Measurements from ENCODE around the gene CD24.
"Not testable (repeated sequence)": the region's sequence is repeated elsewhere in the genome, so short reads cannot be mapped to it uniquely, and the experiment has no call there.

CD24 gene

DNA sequence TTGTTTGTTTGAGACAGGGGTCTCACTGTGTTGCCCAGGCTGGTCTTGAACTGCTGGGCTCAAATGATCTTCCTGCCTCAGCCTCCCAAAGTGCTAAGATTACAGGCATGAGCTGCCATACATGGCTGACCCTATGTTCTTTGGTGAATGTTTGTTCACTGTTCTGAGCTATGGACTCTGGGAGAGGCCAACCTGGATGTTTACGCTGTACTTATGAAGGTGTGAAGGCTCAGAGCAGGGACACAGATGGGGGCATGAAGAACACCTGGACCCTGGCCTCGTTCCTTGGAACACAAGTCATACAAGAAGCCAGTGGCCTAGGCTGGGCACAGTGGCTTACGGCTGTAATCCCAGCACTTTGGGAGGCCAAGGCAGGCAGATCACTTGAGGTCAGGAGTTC is 21.1 kb upstream of the CD24 start:
- Histone ChIP-seq H3K4me3 (ENCODE audit: insufficient read depth, low read length, poor library complexity, severe bottlenecking) (no peak overlapping the region), H3F3A (ENCODE audit: insufficient read depth) (no peaks in the 10 kb centered on the region), H3K4me2 (ENCODE audit: low read depth, low read length, poor library complexity, severe bottlenecking) (no peak overlapping the region), H3K27me3 (ENCODE audit: low read length) (no peaks in the 10 kb centered on the region), H3K36me3 (ENCODE audit: low read length) (no peaks in the 10 kb centered on the region), H3K79me2 (ENCODE audit: insufficient read depth, low read length) (no peaks in the 10 kb centered on the region), H3K9me3 (ENCODE audit: insufficient read depth, low read length) (no peaks in the 10 kb centered on the region), H2AFZ (ENCODE audit: low read depth, low read length, severe bottlenecking) (no peak overlapping the region), H3K9me2 (replicated peaks; ENCODE audit: insufficient read depth, low read length) (no peaks in the 10 kb centered on the region), H3K27ac (ENCODE audit: low read depth, low read length) (no peak overlapping the region), H3K9ac (ENCODE audit: low read length) (no peak overlapping the region), H4K20me1 (ENCODE audit: low read depth, low read length) (no peaks in the 10 kb centered on the region)
- TF ChIP-seq, protein P1, sequence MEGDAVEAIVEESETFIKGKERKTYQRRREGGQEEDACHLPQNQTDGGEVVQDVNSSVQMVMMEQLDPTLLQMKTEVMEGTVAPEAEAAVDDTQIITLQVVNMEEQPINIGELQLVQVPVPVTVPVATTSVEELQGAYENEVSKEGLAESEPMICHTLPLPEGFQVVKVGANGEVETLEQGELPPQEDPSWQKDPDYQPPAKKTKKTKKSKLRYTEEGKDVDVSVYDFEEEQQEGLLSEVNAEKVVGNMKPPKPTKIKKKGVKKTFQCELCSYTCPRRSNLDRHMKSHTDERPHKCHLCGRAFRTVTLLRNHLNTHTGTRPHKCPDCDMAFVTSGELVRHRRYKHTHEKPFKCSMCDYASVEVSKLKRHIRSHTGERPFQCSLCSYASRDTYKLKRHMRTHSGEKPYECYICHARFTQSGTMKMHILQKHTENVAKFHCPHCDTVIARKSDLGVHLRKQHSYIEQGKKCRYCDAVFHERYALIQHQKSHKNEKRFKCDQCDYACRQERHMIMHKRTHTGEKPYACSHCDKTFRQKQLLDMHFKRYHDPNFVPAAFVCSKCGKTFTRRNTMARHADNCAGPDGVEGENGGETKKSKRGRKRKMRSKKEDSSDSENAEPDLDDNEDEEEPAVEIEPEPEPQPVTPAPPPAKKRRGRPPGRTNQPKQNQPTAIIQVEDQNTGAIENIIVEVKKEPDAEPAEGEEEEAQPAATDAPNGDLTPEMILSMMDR (IDR thresholded peaks at IDR 0.05; ENCODE audit: insufficient read depth, low read length, poor library complexity, severe bottlenecking) = no peak
- TF ChIP-seq EZH2phosphoT487 (conservative IDR thresholded peaks at IDR 0.05; ENCODE audit: low read length) = no peak

DNA sequence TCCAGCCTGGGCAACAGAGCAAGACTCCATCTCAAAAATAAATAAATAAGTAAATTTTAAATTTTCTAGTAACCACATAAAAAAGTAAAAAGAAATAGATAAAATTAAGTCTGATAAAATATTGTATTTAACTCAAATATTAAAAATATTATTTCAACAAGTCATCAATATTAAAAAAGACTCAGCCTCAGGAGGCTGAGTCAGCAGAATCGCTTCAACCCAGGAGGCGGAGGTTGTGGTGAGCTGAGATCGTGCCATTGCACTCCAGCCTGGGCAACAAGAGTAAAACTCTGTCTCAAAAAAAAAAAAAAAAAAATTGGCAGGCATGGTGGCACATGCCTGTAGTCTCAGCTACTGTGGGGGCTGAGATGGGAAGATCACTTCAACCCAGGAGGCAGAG is 15.2 kb upstream of the CD24 start:
- H2AFZ ChIP-seq (ENCODE audit: low read depth, low read length, severe bottlenecking); H3K27ac ChIP-seq (ENCODE audit: low read depth, low read length); H3K4me3 ChIP-seq (ENCODE audit: insufficient read depth, low read length, poor library complexity, severe bottlenecking); H3F3A ChIP-seq (ENCODE audit: insufficient read depth); H3K4me2 ChIP-seq (ENCODE audit: low read depth, low read length, poor library complexity, severe bottlenecking); H3K79me2 ChIP-seq (ENCODE audit: insufficient read depth, low read length); H3K9me2 ChIP-seq (replicated peaks; ENCODE audit: insufficient read depth, low read length); H3K36me3 ChIP-seq (ENCODE audit: low read length); H4K20me1 ChIP-seq (ENCODE audit: low read depth, low read length); H3K9me3 ChIP-seq (ENCODE audit: insufficient read depth, low read length); H3K9ac ChIP-seq (ENCODE audit: low read length); H3K27me3 ChIP-seq (ENCODE audit: low read length): not testable (repeated sequence)

DNA sequence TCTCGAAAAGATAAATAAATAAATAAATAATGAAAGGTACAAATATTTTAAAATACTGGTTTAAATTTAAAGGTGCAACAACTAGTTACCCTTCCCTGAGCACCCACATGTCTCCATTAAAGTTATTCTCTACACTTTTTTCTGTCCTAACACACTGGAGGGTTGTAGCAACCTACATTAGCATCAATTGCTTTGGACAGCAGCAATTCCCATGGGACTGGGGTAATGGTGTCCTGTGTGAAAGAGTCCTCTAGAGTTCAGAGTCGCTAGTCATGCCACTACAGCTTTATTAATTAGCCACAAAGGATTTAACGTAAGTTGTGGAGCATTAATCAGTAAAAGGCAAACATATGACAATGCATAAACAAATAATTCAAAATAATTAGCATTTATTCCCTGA is 14.1 kb upstream of the CD24 start:
- Histone ChIP-seq H3K4me3 (ENCODE audit: insufficient read depth, low read length, poor library complexity, severe bottlenecking) (no peak overlapping the region), H2AFZ (ENCODE audit: low read depth, low read length, severe bottlenecking) (no peak overlapping the region), H3K36me3 (ENCODE audit: low read length) (no peaks in the 10 kb centered on the region), H4K20me1 (ENCODE audit: low read depth, low read length) (no peaks in the 10 kb centered on the region), H3K4me2 (ENCODE audit: low read depth, low read length, poor library complexity, severe bottlenecking) (no peak overlapping the region), H3K79me2 (ENCODE audit: insufficient read depth, low read length) (no peaks in the 10 kb centered on the region), H3K9me3 (ENCODE audit: insufficient read depth, low read length) (no peaks in the 10 kb centered on the region), H3K9me2 (replicated peaks; ENCODE audit: insufficient read depth, low read length) (no peaks in the 10 kb centered on the region), H3K9ac (ENCODE audit: low read length) (no peak overlapping the region), H3K27ac (ENCODE audit: low read depth, low read length) (no peak overlapping the region), H3F3A (ENCODE audit: insufficient read depth) (no peaks in the 10 kb centered on the region), H3K27me3 (ENCODE audit: low read length) (no peaks in the 10 kb centered on the region)
- no peak for TF ChIP-seq EZH2phosphoT487 (conservative IDR thresholded peaks at IDR 0.05; ENCODE audit: low read length)
- TF ChIP-seq, protein P1 (IDR thresholded peaks at IDR 0.05; ENCODE audit: insufficient read depth, low read length, poor library complexity, severe bottlenecking) = no peak

DNA sequence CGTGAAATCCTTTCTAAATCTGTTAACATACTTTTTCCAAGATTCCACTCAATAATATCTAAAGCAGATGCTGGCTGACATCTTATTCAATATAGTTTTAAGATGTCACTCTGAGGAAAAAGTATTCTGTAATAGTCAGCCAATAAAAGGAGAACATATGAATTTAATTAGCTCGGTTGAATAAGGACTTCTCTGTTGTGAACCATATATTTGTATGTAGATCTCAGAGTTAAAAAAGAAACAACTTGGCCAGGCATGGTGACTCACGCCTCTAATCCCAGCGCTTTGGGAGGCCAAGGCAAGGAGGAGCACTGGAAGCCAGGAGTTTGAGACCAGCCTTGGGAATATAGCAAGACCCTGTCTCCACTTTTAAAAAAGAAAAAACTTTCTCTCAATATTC is 7.4 kb upstream of the CD24 start:
- Histone ChIP-seq H3K9me2 (replicated peaks; ENCODE audit: insufficient read depth, low read length) (no peaks in the 10 kb centered on the region), H3K9me3 (ENCODE audit: insufficient read depth, low read length) (no peaks in the 10 kb centered on the region), H3K27ac (ENCODE audit: low read depth, low read length) (no peak overlapping the region), H3K27me3 (ENCODE audit: low read length) (no peaks in the 10 kb centered on the region), H3K36me3 (ENCODE audit: low read length) (no peaks in the 10 kb centered on the region), H3F3A (ENCODE audit: insufficient read depth) (no peaks in the 10 kb centered on the region), H2AFZ (ENCODE audit: low read depth, low read length, severe bottlenecking) (no peak overlapping the region), H3K4me3 (ENCODE audit: insufficient read depth, low read length, poor library complexity, severe bottlenecking) (no peak overlapping the region), H3K9ac (ENCODE audit: low read length) (no peak overlapping the region), H4K20me1 (ENCODE audit: low read depth, low read length) (no peaks in the 10 kb centered on the region), H3K79me2 (ENCODE audit: insufficient read depth, low read length) (no peaks in the 10 kb centered on the region), H3K4me2 (ENCODE audit: low read depth, low read length, poor library complexity, severe bottlenecking) (no peak overlapping the region)
- no peak for TF ChIP-seq EZH2phosphoT487 (conservative IDR thresholded peaks at IDR 0.05; ENCODE audit: low read length)

Measured in SU-DHL-6 (cell line).